Right renal pelvis (tissue), 4 donors: ENCODE measurements around the gene WDR37. TPM values are rescaled to one million over a fixed set of nuclear protein-coding genes. Genes with fewer than 3 reads are reported as not detected.

Experiments used
- DNase-seq, 4 donors: peaks; one replicate each; pipeline ENCODE4 v3.0.0-alpha.2; 2013; ENCODE audit warnings: low read depth in 4 of 4, low spot score in 3 of 4, missing footprints in 1 of 4
- polyA plus RNA-seq, 4 donors: library from polyadenylated mRNA; unstranded; fragments of 120-200 nt; gene quantifications; one replicate each; pipeline ENCODE4 v1.2.1, GENCODE V29; 2013; ENCODE audit not compliant: insufficient read length in 4 of 4

Gene WDR37
- polyA plus RNA-seq, 4 donors = 14.7 to 17.8 (median 16.8) TPM

DNA sequence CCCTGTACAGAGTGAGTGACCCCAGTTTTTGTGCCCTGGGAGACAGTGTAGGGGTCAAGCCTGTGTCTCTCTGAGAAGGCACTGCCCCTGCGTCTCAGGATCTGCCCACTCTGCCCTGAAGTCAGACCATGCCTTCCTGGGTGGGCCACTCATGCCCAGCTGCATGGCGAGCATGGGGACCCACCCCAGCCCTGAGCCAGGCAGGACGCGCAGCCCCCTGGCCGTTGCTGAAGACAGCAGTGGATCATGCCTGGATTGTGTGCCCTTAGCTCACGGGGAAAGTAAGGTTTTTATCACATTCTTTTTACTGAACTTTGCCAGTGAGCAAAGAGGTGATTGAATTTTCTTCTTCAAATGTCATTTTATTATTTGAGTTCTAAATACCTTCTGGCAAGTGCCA, 66.2 kb downstream of the WDR37 start:
- DNase-seq = no peak

DNA sequence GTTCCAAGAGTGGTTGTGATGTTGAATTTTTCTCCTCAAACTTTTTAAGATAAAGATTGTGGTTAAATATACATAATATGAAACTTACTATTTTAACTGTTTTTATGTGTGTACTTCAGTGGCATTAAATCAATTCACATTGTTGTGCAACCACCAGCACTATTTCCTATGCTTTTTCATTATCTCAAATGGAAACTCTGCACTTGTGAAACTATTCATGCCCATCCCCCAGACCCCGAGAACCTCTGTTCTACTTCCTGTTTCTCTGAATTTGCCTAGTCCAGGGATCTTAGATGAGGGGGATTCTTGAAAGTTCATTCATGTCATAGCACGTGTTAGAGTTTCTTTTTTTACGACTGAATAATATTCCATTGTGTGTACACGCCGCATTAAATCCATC, 67.0 kb downstream of the WDR37 start:
- DNase-seq = no peak

DNA sequence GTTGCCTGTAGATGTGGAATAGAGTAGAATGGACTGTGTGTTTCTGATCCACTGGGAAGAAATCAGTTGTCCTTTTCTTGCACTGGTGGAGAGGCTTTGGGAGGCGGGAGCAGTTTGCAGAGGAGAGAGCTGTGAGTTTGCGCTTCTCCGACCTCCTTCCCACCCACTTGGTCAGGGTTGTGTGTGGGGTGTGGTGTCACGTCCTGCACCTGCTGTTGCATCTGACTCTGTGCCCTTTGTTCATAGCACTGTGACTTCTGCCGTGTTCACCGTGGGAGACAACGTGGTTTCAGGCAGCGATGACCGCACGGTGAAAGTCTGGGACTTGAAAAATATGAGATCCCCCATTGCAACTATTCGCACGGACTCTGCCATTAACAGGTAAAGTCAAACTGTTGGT, 67.8 kb downstream of the WDR37 start:
- DNase-seq = no peak

DNA sequence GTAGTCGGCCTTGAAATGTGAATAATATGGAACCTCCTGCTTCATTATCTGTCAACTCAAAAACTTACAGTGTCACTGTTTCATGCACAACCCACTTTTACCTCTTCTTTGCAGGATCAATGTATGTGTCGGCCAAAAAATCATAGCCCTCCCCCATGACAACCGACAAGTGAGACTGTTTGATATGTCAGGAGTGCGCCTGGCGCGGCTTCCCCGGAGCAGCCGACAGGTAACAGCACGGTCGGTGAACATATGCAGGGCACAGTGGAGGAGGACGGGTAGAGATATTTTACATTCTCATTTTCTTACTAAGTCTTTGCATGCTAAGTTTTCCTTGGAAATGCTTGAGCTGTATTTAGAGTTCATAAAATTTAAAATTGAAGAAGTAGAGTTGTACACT, 68.6 kb downstream of the WDR37 start:
- DNase-seq = no peak

DNA sequence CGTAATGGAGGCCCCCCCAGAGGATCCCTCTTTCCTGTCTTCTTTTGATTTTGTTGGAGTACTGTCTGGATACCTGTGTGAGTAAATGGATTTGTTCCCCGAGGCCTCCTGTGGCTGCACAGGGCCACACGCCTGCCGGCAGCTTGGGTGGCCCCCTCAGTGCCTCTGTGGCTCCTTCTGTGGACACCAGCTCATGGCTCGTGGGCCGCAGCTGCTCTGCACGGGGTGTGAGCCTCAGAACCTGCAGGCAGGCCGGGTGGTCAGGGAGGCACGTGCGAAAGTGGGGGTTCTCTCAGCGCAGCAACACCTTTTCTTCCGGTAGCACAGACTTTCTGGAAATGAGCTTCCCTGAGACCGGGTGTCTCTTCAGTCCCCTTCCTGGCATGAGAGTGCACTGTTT, 70.3 kb downstream of the WDR37 start:
- DNase-seq = no peak

DNA sequence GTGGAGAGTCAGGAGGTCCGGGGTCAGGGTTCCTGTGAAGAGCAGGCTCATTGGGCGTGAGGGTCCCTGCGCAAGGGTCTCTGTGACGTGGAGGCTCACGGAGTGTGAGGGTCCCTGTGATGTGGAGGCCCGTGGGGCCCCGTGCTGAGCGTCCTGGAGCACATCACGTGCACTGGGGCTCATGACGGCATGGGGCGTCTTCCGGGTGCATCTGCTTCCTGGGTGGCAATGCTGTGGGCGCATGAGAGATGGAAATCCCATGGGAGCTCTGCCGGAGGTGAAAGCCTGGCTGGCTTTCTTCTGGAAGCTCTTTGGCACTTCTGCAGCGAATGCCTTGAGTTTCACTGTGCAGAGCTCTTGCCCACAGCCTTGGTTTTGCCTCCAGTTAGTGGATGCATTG, 71.4 kb downstream of the WDR37 start:
- DNase-seq = no peak

DNA sequence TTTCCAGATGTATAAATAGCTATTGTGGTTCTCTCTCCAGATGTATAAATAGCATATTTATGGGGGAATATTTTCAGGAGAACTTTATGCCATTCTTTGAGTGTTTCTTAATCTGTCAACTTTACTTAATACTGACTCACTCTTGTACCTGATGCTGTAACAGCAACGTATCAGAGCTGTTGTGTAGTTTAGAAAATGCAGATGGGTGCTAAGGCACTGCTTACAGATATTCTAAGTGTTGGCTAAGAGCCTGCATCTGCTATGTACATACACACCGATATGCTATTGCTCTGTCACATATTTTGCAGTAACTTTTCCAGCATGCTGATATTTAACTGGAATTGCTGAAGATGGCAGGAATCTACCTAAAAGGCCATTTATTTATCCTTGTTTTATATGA, 71.9 kb downstream of the WDR37 start:
- no peak for DNase-seq

DNA sequence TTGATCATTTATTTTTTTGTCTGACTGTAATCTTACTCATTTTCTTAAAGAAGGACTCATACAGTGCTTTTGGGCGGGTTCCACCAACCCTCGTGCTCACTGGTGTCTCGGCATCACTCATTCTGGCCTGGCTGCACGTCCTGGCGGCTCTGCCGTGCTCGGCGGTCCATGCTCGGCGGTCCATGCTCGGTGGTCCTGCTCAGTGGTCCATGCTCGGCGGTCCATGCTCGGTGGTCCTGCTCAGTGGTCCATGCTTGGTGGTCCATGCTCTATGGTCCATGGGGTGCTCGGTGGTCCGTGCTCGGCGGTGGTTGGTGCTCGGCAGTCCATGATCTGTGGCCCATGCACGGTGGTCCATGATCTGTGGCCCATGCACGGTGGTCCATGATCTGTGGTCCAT, 72.5 kb downstream of the WDR37 start:
- no peak for DNase-seq

DNA sequence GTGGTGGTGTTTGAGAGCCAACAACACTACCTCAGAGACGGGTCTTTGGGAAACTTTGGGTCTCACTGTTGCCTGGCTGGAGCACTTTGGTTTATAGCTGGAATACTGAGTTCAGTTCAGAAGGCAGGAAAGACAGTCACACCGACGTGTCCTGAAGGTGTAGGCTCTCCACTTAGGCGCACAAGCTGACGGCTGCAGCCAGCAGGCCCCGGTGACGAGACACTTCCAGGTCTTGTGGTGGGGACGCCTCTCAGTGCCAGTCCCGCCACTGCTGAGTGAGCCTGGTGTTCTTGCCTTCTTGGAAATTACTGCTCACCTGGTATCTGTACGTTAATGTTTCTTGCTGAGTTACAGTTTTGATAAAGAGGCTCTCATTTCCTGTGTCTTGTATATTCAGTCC, 74.0 kb downstream of the WDR37 start:
- DNase-seq = no peak

DNA sequence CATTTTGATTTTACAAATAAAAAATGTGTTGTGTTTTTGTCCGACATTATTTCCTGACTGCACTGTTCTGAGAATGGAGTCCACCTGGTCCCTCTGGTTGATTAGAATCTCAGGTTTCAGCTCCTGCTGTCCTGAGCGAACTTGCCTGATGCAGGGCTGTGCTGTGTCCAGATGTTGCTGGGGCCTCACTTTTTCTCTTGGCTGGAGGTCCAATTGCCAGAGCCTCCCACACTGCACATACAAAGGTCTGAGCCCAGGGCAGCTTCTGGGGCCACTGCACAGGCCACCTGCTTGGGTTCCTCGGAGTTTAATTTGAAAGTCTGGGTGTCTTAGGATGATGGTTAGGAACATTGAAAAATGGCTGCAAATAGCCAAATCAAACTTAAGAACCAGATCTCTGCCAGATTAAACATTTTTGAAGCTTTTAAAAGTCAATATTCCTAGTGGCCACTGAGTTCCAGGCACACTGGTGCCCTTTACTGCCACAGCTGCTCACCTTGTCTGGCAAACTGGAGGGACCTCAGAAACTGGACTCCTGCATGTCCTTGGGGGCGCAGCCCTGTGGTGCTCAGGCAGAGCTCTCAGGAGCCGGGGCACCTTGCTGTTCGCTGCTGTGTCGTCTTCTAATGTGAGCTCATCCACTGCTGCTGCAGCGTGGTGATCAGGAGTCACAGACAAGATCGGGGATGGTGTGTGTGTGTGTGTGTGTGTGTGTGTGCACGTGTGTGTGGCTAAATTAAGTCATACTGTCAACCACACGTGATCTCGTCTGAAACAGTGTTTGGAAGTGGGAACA, 75.0 kb downstream of the WDR37 start:
- DNase-seq = no peak

DNA sequence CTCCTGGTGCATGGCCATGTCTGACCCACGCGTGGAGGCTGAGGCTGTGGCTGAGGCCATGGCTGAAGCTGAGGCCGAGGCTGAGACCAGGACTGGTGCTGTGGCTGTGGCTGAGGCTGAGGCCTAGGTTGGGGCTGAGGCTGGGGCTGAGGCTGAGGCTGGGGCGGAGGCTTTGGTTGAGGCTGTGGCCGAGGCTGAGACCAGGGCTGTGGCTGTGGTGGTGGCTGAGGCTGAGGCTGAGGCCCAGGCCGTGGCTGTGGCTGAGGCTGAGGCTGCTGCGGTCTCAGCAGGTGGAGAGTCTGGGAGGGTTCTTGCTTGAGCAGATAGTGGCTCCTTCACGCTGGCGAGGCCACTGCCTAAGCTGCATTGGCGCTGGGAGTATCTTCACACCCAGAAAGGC, 76.4 kb downstream of the WDR37 start:
- no peak for DNase-seq

DNA sequence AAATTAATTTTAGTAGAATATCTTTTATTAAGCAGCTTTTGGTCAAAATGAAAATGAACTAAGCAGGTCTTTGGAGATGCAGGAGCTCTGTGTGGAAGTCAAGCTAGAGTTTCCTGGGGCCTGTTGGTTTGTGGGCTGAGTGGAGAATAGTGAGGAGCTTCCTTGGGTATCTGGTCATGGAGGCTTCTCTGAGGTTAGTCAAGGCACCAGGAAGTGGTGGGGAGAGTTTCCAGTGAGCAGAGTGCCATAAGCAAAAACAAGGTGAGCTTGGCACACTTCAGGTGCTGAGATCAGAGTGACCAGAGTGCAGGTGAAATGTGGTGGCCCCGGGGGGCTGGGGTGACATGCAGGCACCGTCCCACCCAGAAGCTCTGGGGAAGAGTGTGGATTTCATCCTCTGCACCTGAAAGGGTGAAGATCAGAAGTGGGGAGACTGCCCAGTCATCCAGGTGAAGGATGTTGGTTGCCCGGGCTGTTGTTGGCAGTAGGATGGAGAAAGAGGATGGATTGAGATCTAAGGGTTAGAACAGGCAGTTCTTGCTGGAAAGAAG, 77.4 kb downstream of the WDR37 start:
- DNase-seq = no peak

DNA sequence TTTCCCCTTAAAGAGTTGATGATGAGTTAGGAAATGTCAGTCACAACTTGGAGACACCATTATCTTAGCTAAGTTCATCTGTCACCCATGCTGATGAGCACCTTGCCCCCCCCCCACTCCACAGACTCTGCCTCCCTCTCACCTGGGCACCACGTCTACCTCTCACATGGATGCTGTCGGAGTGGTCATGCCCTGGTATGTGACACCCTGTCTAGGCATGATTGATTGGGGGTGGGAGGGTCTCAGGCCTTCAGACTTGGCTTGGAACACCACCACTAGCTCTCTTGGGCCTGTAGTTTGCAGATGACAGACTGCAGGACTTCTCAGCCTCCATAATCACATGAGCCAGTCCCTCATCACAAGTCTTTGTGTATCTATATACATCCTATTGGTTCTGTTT, 78.0 kb downstream of the WDR37 start:
- no peak for DNase-seq

DNA sequence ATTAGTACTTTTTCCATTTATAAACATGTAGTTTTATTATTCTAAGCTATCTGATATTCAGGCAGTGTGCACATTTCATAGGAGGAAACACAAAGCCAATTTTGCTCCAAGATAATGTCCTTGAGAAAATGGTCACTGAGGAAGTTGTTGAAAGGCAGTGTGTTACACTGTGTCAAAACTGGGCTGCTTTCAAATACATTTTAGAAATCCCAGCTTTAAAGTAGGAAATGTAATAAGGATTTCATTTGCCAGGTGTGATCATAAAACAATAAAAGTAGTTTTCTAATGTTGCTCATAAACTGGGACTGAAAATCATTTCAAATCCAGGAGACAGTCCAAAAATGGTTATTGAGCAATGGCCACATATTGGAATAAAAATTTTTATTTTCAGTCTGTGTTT, 80.1 kb downstream of the WDR37 start:
- no peak for DNase-seq

DNA sequence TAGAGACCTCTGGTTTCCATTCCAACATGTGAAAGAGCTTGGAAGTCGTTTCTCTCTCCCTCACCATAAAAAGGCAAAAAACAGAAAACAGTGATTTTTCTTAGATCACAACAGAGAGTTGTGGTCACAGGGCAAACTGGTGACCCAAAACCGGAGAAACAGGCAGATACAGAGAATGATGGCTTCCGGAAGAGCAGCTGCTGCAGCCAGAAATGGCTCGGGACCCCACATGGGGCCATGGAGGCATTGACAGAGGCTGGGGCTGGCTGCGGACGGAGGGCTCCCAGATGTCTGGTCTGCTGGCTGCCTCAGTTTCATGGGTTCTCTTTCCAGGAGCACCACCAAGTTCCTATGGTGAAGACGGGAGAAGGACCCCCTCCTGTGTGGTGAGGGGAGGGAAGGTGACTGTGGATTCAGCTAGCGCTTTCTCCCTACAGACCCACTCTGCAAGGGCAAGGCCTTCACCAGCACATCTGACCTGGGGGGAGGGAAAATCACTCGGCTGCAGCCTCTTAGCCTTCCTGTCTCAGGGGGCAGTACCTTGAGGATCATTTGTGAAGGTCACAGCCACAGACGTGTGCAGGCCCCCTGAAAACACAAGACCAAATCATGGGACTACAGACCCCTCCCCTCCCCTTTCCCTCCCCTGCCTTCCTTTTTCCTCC, 81.4 kb downstream of the WDR37 start:
- DNase-seq = no peak

DNA sequence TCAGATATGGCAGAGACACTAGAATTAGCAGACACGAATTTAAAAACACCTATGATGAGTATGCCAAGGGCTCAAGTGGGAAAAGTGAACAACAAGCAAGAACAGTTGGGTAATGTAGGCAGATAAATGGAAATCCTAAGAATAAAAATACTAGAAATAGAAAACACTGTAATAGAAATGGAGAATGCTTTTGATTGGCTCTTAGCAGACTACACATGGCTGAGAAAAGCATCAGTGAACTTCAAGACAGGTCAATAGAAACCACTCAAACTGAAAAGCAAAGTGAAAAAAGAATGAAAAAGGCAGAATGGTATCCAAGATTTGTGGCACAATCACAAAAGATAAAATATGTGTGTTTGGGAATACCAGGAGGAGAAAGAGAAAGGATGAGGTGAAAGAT, 82.3 kb downstream of the WDR37 start:
- no peak for DNase-seq

DNA sequence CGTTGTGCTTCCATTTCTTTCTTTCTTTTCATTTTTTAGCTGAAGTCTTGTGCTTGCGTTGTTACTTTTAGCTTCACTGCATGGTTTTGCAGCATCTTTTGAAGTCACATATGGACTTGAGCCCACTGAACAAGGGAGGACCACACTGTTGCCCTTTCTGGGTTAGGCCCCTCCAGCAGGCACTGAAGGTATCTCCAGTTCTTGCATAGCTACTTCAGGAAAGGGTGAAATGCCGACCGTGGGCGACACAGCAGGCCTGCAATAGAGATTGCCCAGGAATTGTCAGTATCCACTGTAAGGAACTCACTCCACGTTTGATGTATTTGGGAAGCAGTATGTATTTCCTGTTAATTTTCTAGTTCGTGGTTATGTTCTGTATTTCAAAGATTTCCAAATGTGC, 85.1 kb downstream of the WDR37 start:
- no peak for DNase-seq

DNA sequence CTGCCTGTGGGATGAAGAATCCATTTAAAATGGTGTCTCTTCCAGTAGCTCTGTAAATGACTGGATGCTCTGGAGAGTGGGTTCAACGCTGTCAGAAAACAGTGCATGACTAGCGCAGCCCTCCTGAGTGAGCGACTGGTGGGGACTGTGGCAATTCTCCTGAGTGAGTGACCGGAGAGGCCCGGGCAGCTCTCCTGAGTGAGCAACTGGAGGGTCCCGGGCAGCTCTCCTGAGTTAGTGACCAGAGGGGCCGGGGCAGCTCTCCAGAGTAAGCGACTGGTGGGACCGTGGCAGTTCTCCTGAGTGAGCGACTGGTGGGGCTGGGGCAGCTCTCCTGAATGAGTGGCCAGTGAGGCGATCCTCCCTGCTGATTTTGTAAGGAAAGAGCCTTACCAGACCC, 85.5 kb downstream of the WDR37 start:
- DNase-seq = no peak

DNA sequence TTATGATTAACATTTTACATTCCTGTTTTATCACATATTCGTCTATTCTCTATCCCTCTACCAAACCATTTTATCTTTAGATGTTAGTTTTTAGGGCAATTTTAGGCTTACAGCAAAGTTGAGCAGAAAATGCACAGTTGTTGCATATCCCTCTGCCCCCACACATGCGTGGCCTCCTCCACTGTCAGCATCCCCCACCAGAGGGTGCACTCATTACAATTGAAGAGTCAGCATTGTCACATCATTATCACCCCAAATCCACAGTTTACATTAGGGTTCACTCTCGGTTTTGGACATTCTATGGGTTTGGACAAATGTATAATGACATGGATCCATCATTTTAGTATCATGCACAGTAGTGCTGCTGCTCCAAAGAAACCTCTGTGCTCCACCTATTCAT, 86.4 kb downstream of the WDR37 start:
- no peak for DNase-seq

DNA sequence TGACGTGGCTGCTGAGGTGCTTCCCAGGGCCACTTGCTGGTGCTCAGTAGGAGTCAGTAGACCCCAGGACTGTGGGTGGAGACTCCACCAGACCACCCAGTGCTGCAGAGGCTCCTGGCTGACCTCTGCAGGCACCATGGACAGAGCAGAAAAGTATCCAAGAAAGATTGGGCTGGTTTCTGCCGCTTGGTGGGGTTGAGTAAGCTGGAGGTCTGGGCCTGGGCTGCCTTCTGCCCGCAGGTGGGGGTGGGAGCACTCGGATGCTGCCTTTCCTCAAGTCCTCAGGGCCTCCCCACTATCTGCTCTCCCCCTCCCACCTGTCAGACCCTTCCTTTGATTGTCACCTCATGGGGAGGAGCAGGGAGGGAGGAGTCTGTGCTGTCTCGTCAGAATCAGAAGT, 91.6 kb downstream of the WDR37 start:
- DNase-seq = no peak

DNA sequence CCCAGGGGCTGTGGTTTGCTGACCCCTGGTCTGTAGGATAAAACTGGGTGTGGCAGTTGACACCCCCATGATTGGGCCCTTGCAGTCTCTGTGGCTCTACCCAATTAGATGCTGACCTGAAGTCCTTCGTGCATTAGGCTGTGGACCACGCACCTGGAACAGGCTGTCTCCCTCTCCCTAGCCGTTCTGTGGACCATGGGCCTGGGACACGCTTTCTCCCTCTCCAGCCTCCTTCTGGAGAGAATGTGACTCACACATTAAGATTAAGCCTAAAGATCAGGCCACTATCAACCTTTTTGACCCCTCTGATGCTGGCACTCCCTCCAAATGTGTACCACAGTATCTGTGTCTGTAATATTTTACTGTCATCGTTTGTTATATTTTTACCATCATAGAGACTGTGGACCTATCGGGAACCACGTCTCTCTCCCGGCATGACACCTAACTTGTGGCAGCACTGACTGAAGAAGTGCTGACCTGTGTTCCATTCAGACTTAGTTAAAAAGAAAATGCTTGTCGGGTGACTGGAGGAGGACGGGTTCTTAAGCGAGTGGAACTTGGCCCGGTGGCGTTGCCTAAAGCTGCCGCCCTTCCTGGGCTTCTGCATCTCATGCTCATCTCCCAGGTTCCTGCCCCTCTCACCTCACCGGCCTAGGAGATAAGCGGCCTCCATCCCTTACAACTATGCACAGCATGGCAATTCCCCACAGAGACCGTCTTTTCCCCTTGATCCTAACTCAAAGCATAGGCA, 92.8 kb downstream of the WDR37 start:
- DNase-seq = no peak
